Stimulated activated memory B cell treated with anti-CD40 and anti-IgM and Interleukin-4, amounts not matched to agents 10 μg/mL and 1 μg/mL and 100 μg/mL, for 72 hours (primary cell): ENCODE data around the gene TRPV5.

Experiments
- ATAC-seq: fragments of 150-1000 bp; cut with Tn5 transposase; 2 replicates; pipeline ENCODE4 v1.10.0; 2021
- H3K27ac Mint-ChIP-seq: one replicate; pipeline ENCODE4 v1.8.0; 2022; ENCODE audit warnings: mild to moderate bottlenecking, mixed read lengths
- H3K27me3 Mint-ChIP-seq: one replicate; pipeline ENCODE4 v1.8.0; 2022; ENCODE audit warnings: mixed read lengths
- H3K36me3 Mint-ChIP-seq: one replicate; pipeline ENCODE4 v1.8.0; 2022; ENCODE audit warnings: mixed read lengths
- H3K4me1 Mint-ChIP-seq: one replicate; pipeline ENCODE4 v1.8.0; 2022; ENCODE audit warnings: mixed read lengths
- H3K4me3 Mint-ChIP-seq: one replicate; pipeline ENCODE4 v1.8.0; 2022; ENCODE audit warnings: mild to moderate bottlenecking, moderate library complexity, mixed read lengths
- H3K9me3 Mint-ChIP-seq: one replicate; pipeline ENCODE4 v1.8.0; 2022; ENCODE audit warnings: mixed read lengths

TRPV5 gene

GRCh38 chr7:142889816-142890215 is 43.7 kb downstream of the TRPV5 start:
- Mint-ChIP-seq H3K36me3 (no peaks in the 10 kb centered on the region), H3K9me3 (no peaks in the 10 kb centered on the region), H3K27ac (no peak overlapping the region), H3K27me3 (peaks cover 20% of the 10 kb centered on the region), H3K4me3 (no peak overlapping the region), H3K4me1 (no peaks in the 10 kb centered on the region)
- ATAC-seq = no peak

DNA sequence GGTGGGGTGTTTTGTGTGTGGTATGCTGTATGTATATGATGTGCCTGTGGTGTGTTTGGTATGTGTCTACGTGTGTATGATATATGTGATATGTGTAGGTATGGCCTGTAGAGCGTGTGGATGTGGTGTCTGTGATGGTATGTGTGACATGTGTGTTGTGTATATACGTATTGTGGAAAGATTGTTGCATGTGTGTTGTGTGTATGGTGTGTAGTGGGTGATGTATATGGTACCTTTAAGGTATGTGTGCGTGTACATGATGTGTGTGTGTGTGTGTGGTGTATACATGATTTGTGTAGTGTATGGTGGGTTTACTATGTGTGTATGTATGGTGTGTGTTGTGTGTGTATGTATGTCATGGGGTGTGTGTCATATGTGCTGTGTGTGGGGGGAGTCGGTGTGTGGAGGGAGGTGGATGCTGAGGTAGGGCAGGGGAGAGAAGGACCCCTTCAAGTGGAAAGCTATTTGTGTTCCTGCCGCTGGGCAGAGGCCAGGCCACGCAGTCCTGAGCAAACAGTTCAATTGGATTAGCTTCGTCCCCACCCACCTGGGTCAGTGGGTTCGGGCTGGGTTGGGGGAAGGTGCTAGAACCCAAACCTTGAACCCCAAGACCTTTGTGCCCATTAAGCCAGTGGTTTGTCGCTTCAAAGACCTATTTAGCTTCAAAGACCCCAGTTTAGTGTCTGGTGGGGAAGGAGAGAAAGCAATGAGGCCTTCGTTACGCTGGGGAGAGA is 46.1 kb downstream of the TRPV5 start:
- Mint-ChIP-seq H3K27me3 (peaks cover 16% of the 10 kb centered on the region), H3K27ac (no peak overlapping the region), H3K9me3 (no peaks in the 10 kb centered on the region), H3K4me3 (no peak overlapping the region), H3K4me1 (no peaks in the 10 kb centered on the region), H3K36me3 (no peaks in the 10 kb centered on the region)
- ATAC-seq = no peak

- H3K4me1 Mint-ChIP-seq = no peaks in the 10 kb centered on the region
- no peak overlapping the region for H3K4me3 Mint-ChIP-seq
- no peaks in the 10 kb centered on the region for H3K9me3 Mint-ChIP-seq
- ATAC-seq = no peak
- H3K27ac Mint-ChIP-seq = no peak overlapping the region
- no peaks in the 10 kb centered on the region for H3K36me3 Mint-ChIP-seq
- H3K27me3 Mint-ChIP-seq = peaks cover 21% of the 10 kb centered on the region
Measured at GRCh38 chr7:142886866-142887265, 46.7 kb downstream of the TRPV5 start.

GRCh38 chr7:142885311-142886230 is 48.0 kb downstream of the TRPV5 start, which contains the start of gene TRPV6:
Gene TRPV6, minus strand, starts transcription at chr7:142885745.
- Mint-ChIP-seq H3K36me3 (no peaks in the 10 kb centered on the region), H3K27me3 (peaks cover 11% of the 10 kb centered on the region), H3K9me3 (no peaks in the 10 kb centered on the region), H3K27ac (no peak within 1 kb of the TSS), H3K4me3 (no peak within 1 kb of the TSS), H3K4me1 (peaks cover 4% of the 10 kb centered on the region)
- no peak for ATAC-seq

DNA sequence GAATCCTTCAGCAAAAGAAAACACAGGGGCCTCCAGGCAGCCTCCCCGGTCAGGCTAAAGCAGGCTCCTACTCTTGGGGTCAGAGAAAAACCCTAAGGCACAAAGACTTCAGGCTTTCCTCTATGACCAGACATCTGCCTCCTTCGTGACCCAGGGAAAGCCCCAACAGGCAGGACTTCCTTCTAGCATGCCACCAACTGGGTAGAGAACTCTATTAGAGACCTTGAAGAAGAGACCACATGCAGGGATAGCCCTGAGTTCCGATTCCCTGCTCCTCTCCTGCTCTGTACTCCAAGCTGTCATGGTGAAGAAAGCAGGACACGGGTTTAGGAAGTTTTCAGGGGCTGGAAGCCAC is 49.3 kb downstream of the TRPV5 start:
- H3K27me3 Mint-ChIP-seq = peaks cover 14% of the 10 kb centered on the region
- ATAC-seq = peak; percentile 46
- peaks cover 4% of the 10 kb centered on the region for H3K4me1 Mint-ChIP-seq
- no peak overlapping the region for H3K27ac Mint-ChIP-seq
- H3K9me3 Mint-ChIP-seq = no peaks in the 10 kb centered on the region
- H3K4me3 Mint-ChIP-seq = no peak overlapping the region
- H3K36me3 Mint-ChIP-seq = no peaks in the 10 kb centered on the region

- H3K4me3 Mint-ChIP-seq = no peak overlapping the region
- peaks cover 4% of the 10 kb centered on the region for H3K4me1 Mint-ChIP-seq
- no peaks in the 10 kb centered on the region for H3K36me3 Mint-ChIP-seq
- H3K9me3 Mint-ChIP-seq = no peaks in the 10 kb centered on the region
- no peak for ATAC-seq
- H3K27ac Mint-ChIP-seq = no peak overlapping the region
- H3K27me3 Mint-ChIP-seq = peaks cover 20% of the 10 kb centered on the region
Measured at GRCh38 chr7:142883571-142884285, 49.8 kb downstream of the TRPV5 start.

GRCh38 chr7:142883145-142883544 is 50.4 kb downstream of the TRPV5 start:
- H3K4me3 Mint-ChIP-seq = no peak overlapping the region
- H3K4me1 Mint-ChIP-seq = peaks cover 4% of the 10 kb centered on the region
- no peaks in the 10 kb centered on the region for H3K36me3 Mint-ChIP-seq
- no peak overlapping the region for H3K27ac Mint-ChIP-seq
- H3K27me3 Mint-ChIP-seq = peaks cover 22% of the 10 kb centered on the region
- no peak for ATAC-seq
- H3K9me3 Mint-ChIP-seq = no peaks in the 10 kb centered on the region

GRCh38 chr7:142882338-142882678 is 51.2 kb downstream of the TRPV5 start:
- Mint-ChIP-seq H3K36me3 (no peaks in the 10 kb centered on the region), H3K4me1 (peaks cover 4% of the 10 kb centered on the region), H3K27me3 (peaks cover 28% of the 10 kb centered on the region), H3K9me3 (no peaks in the 10 kb centered on the region), H3K4me3 (no peak overlapping the region), H3K27ac (no peak overlapping the region)
- ATAC-seq = no peak

GRCh38 chr7:142881586-142882337 is 51.8 kb downstream of the TRPV5 start:
- H3K4me1 Mint-ChIP-seq = peaks cover 4% of the 10 kb centered on the region
- H3K36me3 Mint-ChIP-seq = no peaks in the 10 kb centered on the region
- no peak overlapping the region for H3K4me3 Mint-ChIP-seq
- H3K27ac Mint-ChIP-seq = no peak overlapping the region
- no peak for ATAC-seq
- no peaks in the 10 kb centered on the region for H3K9me3 Mint-ChIP-seq
- peaks cover 33% of the 10 kb centered on the region for H3K27me3 Mint-ChIP-seq

DNA sequence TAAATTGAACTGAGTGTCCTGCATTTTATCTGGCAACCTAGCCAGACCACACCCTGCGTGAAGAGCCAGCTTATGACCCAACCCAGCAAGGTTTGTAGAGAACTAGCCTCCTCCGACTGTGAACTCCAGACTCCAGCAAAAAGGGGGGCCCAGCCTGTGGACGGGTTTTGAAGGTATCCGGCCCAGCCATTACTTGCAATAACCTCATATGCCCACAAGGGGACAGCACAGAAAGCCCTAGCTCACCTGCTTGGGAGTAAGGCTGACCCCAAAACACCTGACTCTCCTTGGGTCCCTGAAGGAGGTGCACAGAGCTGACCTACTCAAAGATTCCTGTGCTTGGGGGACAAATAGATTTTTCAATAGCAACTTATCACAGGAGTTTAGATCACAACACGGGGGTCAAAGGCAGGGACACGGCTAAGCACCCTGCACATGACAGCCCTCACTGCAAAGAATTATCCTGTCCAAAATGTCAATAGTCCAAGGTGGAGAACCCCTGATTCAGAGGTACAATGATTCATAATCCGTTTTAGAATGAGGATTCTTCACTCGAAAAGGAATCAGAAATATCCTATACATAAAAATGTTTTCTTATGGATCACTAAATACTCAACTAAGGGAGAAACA is 52.6 kb downstream of the TRPV5 start:
- Mint-ChIP-seq H3K4me1 (peaks cover 4% of the 10 kb centered on the region), H3K4me3 (no peak overlapping the region), H3K27ac (no peak overlapping the region), H3K36me3 (no peaks in the 10 kb centered on the region), H3K9me3 (no peaks in the 10 kb centered on the region), H3K27me3 (peaks cover 41% of the 10 kb centered on the region)
- ATAC-seq = peak; percentile 44

DNA sequence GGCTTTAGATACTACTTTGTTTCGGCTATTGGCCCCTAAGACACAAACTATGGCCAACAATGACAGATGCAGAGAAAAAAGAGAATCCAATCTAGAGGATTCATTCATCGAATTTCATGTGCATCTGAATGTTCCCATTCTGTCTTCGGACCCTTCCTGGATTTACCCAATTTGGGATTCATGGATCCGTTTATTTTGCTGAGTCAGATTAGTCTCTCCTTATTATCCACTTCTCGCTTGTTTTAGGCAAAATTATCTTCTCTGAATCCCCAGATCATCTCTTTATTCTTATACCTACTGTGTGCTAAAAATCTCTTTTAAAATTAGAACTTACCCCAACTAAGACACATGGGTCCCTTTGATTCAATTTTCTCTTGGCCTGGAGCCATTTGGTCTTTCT is 54.5 kb downstream of the TRPV5 start:
- no peak for ATAC-seq
- Mint-ChIP-seq H3K27me3 (peaks cover 45% of the 10 kb centered on the region), H3K4me3 (no peak overlapping the region)

GRCh38 chr7:142878315-142878714 is 55.2 kb downstream of the TRPV5 start:
- no peak overlapping the region for H3K27ac Mint-ChIP-seq
- H3K4me1 Mint-ChIP-seq = peaks cover 4% of the 10 kb centered on the region
- H3K36me3 Mint-ChIP-seq = peaks cover 4% of the 10 kb centered on the region
- peaks cover 5% of the 10 kb centered on the region for H3K9me3 Mint-ChIP-seq
- no peak overlapping the region for H3K4me3 Mint-ChIP-seq
- H3K27me3 Mint-ChIP-seq = peaks cover 45% of the 10 kb centered on the region
- no peak for ATAC-seq

More for the DNA sequence above, 54.5 kb downstream of the TRPV5 start:
- Mint-ChIP-seq H3K4me1 (peaks cover 4% of the 10 kb centered on the region), H3K36me3 (peaks cover 4% of the 10 kb centered on the region), H3K9me3 (peaks cover 5% of the 10 kb centered on the region), H3K27ac (no peak overlapping the region)

DNA sequence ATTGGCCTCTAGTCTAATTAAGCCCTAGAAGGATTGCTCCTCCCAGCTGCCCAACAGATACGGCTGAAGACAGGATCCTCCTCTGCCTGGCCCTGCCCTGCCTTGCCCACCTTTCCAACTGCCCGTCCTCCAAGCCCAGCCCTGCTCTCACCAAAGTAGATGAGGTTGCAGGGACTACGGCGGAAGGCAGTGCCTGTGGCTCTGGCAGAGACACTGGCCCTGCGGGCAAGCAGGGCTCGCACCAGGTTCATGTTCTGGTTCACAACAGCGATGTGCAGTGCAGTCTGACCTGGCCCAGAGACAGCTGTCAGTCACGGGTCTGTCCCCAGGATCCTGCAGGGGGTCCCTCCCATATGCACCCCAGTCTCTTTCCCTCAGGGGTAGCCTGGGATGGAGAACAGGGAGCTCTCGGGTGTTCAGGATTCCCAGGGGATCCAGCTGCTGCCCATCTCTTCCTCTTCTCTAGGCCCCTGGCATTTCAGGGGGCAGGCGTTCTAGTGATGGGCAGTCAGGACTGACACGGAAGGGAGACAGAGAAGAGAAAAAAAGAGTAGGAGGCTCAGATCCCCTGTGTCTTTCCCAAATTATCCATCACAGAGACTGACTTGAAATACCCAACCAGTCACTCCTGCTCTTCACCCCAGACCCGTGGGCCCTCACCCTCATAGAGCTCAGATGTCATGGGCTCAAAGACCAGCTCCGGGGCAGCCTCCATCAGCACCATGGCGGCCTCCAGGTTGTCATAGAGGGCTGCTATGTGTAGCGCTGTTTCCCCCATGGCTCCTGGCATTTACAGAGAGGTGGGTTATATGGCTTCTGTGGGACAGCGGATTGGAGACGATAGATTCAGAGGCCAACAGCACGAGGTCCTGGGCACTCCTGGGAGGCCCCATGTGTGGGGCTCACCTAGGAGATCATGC is 56.3 kb downstream of the TRPV5 start:
- H3K27ac Mint-ChIP-seq = no peak overlapping the region
- no peak for ATAC-seq
- H3K4me3 Mint-ChIP-seq = no peak overlapping the region
- H3K4me1 Mint-ChIP-seq = peaks cover 4% of the 10 kb centered on the region
- peaks cover 4% of the 10 kb centered on the region for H3K36me3 Mint-ChIP-seq
- H3K27me3 Mint-ChIP-seq = peaks cover 39% of the 10 kb centered on the region
- peaks cover 5% of the 10 kb centered on the region for H3K9me3 Mint-ChIP-seq
